B cell (primary cell): ENCODE data around the gene SPSB1. TPM values are rescaled to one million over a fixed set of nuclear protein-coding genes. Genes with fewer than 3 reads are reported as not detected.

Experiments used
- ATAC-seq: fragments of 200-7000 bp; cut with Tn5 transposase; one replicate; pipeline ENCODE4 v1.10.0; 2021; ENCODE audit warnings: low read depth, mild to moderate bottlenecking, moderate number of reproducible peaks, moderate library complexity
- CTCF ChIA-PET: fragments of 350-600 bp; sonication (Branson Sonifier 250); formaldehyde crosslinking; loops from one replicate; lab custom pipeline; 2021; ENCODE audit warnings: antibody characterized with exemption, inconsistent platforms; lab: Charles Lee
- POLR2A ChIA-PET: fragments of 350-600 bp; sonication (Branson Sonifier 250); formaldehyde crosslinking; loops from one replicate; lab custom pipeline; 2021; ENCODE audit warnings: antibody characterized with exemption; lab: Charles Lee
- DNase-seq: peaks from one replicate; pipeline ENCODE4 v3.0.0; 2013
- H2AFZ ChIP-seq: 2 replicates; pipeline ENCODE4 v1.6.1; 2012; ENCODE audit warnings: mild to moderate bottlenecking, low read depth, low read length; ENCODE audit not compliant: insufficient read depth, poor library complexity, severe bottlenecking
- H3K27ac ChIP-seq, 2 donors: 1 replicate in 1 of 2; 2 replicates in 1 of 2; pipeline ENCODE4 v1.5.1; 2012 to 2013; ENCODE audit warnings: low read length in 2 of 2, mild to moderate bottlenecking in 2 of 2, moderate library complexity in 1 of 2
- H3K27me3 ChIP-seq, 4 experiments: fragments of 200-600 bp in 1 of 4; sonication (generic) in 1 of 4; replicated peaks in 1 of 4; 1 replicate in 2 of 4; 2 replicates in 2 of 4; pipeline versions ENCODE4 v1.6.1 to v1.7.0; 2013 to 2016; ENCODE audit warnings: low read length in 3 of 4, mild to moderate bottlenecking in 2 of 4, mixed read lengths in 1 of 4, moderate library complexity in 1 of 4; ENCODE audit not compliant: insufficient read depth in 4 of 4, control insufficient read depth in 3 of 4; ENCODE audit errors: control extremely low read depth in 1 of 4
- H3K36me3 ChIP-seq, 2 experiments: replicated peaks in 1 of 2; 1 replicate in 1 of 2; 2 replicates in 1 of 2; pipeline versions ENCODE4 v1.6.1 to v1.7.1; 2013; ENCODE audit warnings: low read length in 1 of 2; ENCODE audit not compliant: insufficient read depth in 2 of 2, control insufficient read depth in 1 of 2; ENCODE audit errors: control extremely low read depth in 1 of 2, extremely low read depth in 1 of 2
- H3K4me1 ChIP-seq, 2 donors: fragments of 200-600 bp in 1 of 2; sonication (generic) in 1 of 2; 1 replicate in 1 of 2; 2 replicates in 1 of 2; pipeline versions ENCODE4 v1.5.1 to v1.6.1; 2013 to 2017; ENCODE audit warnings: low read length in 2 of 2; ENCODE audit not compliant: control insufficient read depth in 2 of 2, insufficient read depth in 2 of 2
- H3K4me2 ChIP-seq: replicated peaks from 2 replicates; pipeline ENCODE3; 2012; ENCODE audit warnings: mild to moderate bottlenecking, low read depth, low read length; ENCODE audit not compliant: poor library complexity, severe bottlenecking
- H3K4me3 ChIP-seq, 5 experiments: fragments of 200-600 bp in 1 of 5; sonication (generic) in 1 of 5; 1 replicate in 3 of 5; 2 replicates in 2 of 5; pipeline versions ENCODE4 v1.5.1 to v1.7.0; 2011 to 2016; ENCODE audit warnings: low read length in 4 of 5, mild to moderate bottlenecking in 4 of 5, low read depth in 2 of 5, control low read depth in 1 of 5, moderate library complexity in 1 of 5; ENCODE audit not compliant: insufficient read depth in 1 of 5; ENCODE audit errors: control extremely low read depth in 1 of 5, extremely low read depth in 1 of 5
- H3K79me2 ChIP-seq: fragments of 200-600 bp; sonication (generic); one replicate; pipeline ENCODE4 v1.6.0; 2016; ENCODE audit warnings: low read length; ENCODE audit not compliant: control insufficient read depth, insufficient read depth
- H3K9ac ChIP-seq: fragments of 200-600 bp; sonication (generic); 2 replicates; pipeline ENCODE4 v1.6.1; 2017; ENCODE audit warnings: mild to moderate bottlenecking, low read length, moderate library complexity
- H3K9me3 ChIP-seq, 3 donors: one replicate each; pipeline versions ENCODE4 v1.6.1 to v1.7.1; 2013; ENCODE audit warnings: low read length in 2 of 3; ENCODE audit not compliant: control insufficient read depth in 2 of 3, insufficient read depth in 1 of 3; ENCODE audit errors: control extremely low read depth in 1 of 3
- H4K20me1 ChIP-seq: 2 replicates; pipeline ENCODE4 v1.6.0; 2012; ENCODE audit warnings: mild to moderate bottlenecking, low read length; ENCODE audit not compliant: insufficient read depth, control insufficient read depth, poor library complexity, severe bottlenecking
- H3K27ac Mint-ChIP-seq: one replicate; pipeline ENCODE4 v1.8.0; 2021; ENCODE audit warnings: mixed read lengths
- H3K27me3 Mint-ChIP-seq: one replicate; pipeline ENCODE4 v1.8.0; 2021; ENCODE audit warnings: mixed read lengths
- H3K4me1 Mint-ChIP-seq: one replicate; pipeline ENCODE4 v1.8.0; 2021; ENCODE audit warnings: mixed read lengths
- H3K4me3 Mint-ChIP-seq: one replicate; pipeline ENCODE4 v1.8.0; 2021; ENCODE audit warnings: mixed read lengths
- H3K9me3 Mint-ChIP-seq: one replicate; pipeline ENCODE4 v1.8.0; 2022; ENCODE audit warnings: mixed read lengths; ENCODE audit not compliant: insufficient read depth
- CTCF ChIP-seq: fragments of 200-600 bp; IDR thresholded peaks from one replicate; pipeline ENCODE4 v1.8.0; 2022; ENCODE audit warnings: antibody characterized with exemption, mild to moderate bottlenecking
- EZH2 ChIP-seq: IDR thresholded peaks from 2 replicates; pipeline ENCODE4 v1.6.1; 2012; ENCODE audit warnings: borderline replicate concordance, low read depth, mild to moderate bottlenecking, moderate library complexity, low read length; ENCODE audit not compliant: insufficient read depth, poor library complexity, severe bottlenecking
- WGBS: methylation state at CpG from one replicate; pipeline ENCODE4 v1.1.5; 2013; ENCODE audit warnings: missing lambda C conversion rate; ENCODE audit not compliant: insufficient coverage; 5-methylcytosine and 5-hydroxymethylcytosine counted together
- intact Hi-C: fragments of 100-400 bp; cut with micrococcal nuclease; formaldehyde crosslinking; loops from one replicate; pipeline ENCODE4 v1.10.0; 2022
- polyA plus RNA-seq: library from polyadenylated mRNA; depleted of rRNA; stranded (reverse); fragments of >200 nt; gene quantifications from 2 replicates; pipeline ENCODE4 v1.2.3, GENCODE V29; 2012
- total RNA-seq, 2 donors: library from RNA; stranded (reverse); fragments of 120-200 nt in 1 of 2; gene quantifications; 1 replicate in 1 of 2; 2 replicates in 1 of 2; pipeline versions ENCODE4 v1.2.3 to v1.2.4, GENCODE V29; 2013 to 2022

The SPSB1 gene
- total and polyA plus RNA-seq, 2 donors (not counting 1 experiment from before 2014, with no cell fraction given), result 1.7 to 9.4 TPM

GRCh38 chr1:9296850-9297249 lies 4.2 kb downstream of the SPSB1 start:
- no peak overlapping the region for H3K4me3 Mint-ChIP-seq
- Histone ChIP-seq H4K20me1 (peaks cover 6% of the 10 kb centered on the region), H3K79me2 (peaks cover 64% of the 10 kb centered on the region)

GRCh38 chr1:9297831-9298230 lies 5.1 kb downstream of the SPSB1 start:
- no peaks in the 10 kb centered on the region for H3K27me3 Mint-ChIP-seq
- Histone ChIP-seq H3K4me3 (no peak overlapping the region), H3K9me3 (no peaks in the 10 kb centered on the region), H2AFZ (no peak overlapping the region), H3K9ac (no peak overlapping the region), H3K4me2 (no peak overlapping the region), H3K79me2 (peaks cover 74% of the 10 kb centered on the region), H3K27ac (no peak overlapping the region), H4K20me1 (peaks cover 6% of the 10 kb centered on the region), H3K27me3 (no peaks in the 10 kb centered on the region), H3K36me3 (no peaks in the 10 kb centered on the region), H3K4me1 (peaks cover 17 to 29% of the 10 kb centered on the region in 2 donors)
- no peak overlapping the region for H3K4me3 Mint-ChIP-seq
- 100% methylated on average over 6 of the region's 9 CpGs for WGBS
- ChIA-PET POLR2A (no interaction called here), CTCF (interaction anchor here (0.8 to 2.0 kb wide), 3 partner anchors 9 to 158 kb away, joined by 3 to 11 read pairs (median 3); no protein-coding TSS in a partner anchor)
- no peak overlapping the region for H3K27ac Mint-ChIP-seq
- peaks cover 21% of the 10 kb centered on the region for H3K4me1 Mint-ChIP-seq
- ATAC-seq (no peak), DNase-seq (no peak)
- TF ChIP-seq CTCF, result no peak
- TF ChIP-seq EZH2, result no peak
- H3K9me3 Mint-ChIP-seq, result no peaks in the 10 kb centered on the region
- intact Hi-C loops, result no loop called here

More at GRCh38 chr1:9296850-9297249, 4.2 kb downstream of the SPSB1 start:
- H3K4me1 Mint-ChIP-seq, result peaks cover 11% of the 10 kb centered on the region
- TF ChIP-seq EZH2, result no peak
- H3K27me3 ChIP-seq, result no peaks in the 10 kb centered on the region
- no peaks in the 10 kb centered on the region for H3K27me3 Mint-ChIP-seq
- no peak overlapping the region for H3K27ac Mint-ChIP-seq
- no peaks in the 10 kb centered on the region for H3K36me3 ChIP-seq
- H3K4me2 ChIP-seq, result no peak overlapping the region
- no peak overlapping the region for H3K9ac ChIP-seq
- no peak for DNase-seq
- H3K4me1 ChIP-seq, result peaks cover 7 to 26% of the 10 kb centered on the region in 2 donors
- intact Hi-C loops, result no loop called here
- ChIA-PET CTCF (interaction anchor here (0.8 to 2.0 kb wide), 3 partner anchors 8 to 159 kb away, joined by 3 to 11 read pairs (median 3); no protein-coding TSS in a partner anchor), POLR2A (no interaction called here)
- no peak for ATAC-seq
- no peak overlapping the region for H3K27ac ChIP-seq
- no peak overlapping the region for H3K4me3 ChIP-seq
- 93% methylated on average over 5 of the region's 6 CpGs for WGBS
- H3K9me3 Mint-ChIP-seq, result no peaks in the 10 kb centered on the region
- no peak overlapping the region for H2AFZ ChIP-seq
- no peaks in the 10 kb centered on the region for H3K9me3 ChIP-seq
